Parathyroid adenoma (tissue), 2 donors: ENCODE measurements around the gene PGPEP1.
A peak's percentile ranks its signal among the peaks of the same experiment; 100 is the strongest.

Experiments
- H2AFZ ChIP-seq: fragments of 300-600 bp; sonication (generic); one replicate; pipeline ENCODE4 v1.7.0; 2017; ENCODE audit warnings: antibody characterized with exemption, mild to moderate bottlenecking
- H3K27ac ChIP-seq: fragments of 300-600 bp; sonication (generic); one replicate; pipeline ENCODE4 v1.7.0; 2017
- H3K27me3 ChIP-seq: fragments of 300-600 bp; sonication (generic); one replicate; pipeline ENCODE4 v1.7.0; 2017; ENCODE audit warnings: low read length; ENCODE audit not compliant: control insufficient read depth, insufficient read depth
- H3K36me3 ChIP-seq: fragments of 300-600 bp; sonication (generic); one replicate; pipeline ENCODE4 v1.7.0; 2017; ENCODE audit warnings: low read length; ENCODE audit not compliant: control insufficient read depth, insufficient read depth
- H3K4me1 ChIP-seq: fragments of 300-600 bp; sonication (generic); one replicate; pipeline ENCODE4 v1.7.0; 2017; ENCODE audit warnings: control low read depth
- H3K4me2 ChIP-seq: fragments of 300-600 bp; sonication (generic); one replicate; pipeline ENCODE4 v1.7.0; 2017; ENCODE audit warnings: low read length
- H3K4me3 ChIP-seq: fragments of 300-600 bp; sonication (generic); one replicate; pipeline ENCODE4 v1.7.0; 2017; ENCODE audit warnings: low read depth, low read length
- H3K79me2 ChIP-seq: fragments of 300-600 bp; sonication (generic); one replicate; pipeline ENCODE4 v1.7.0; 2017; ENCODE audit warnings: control low read depth
- H3K9ac ChIP-seq: fragments of 300-600 bp; sonication (generic); one replicate; pipeline ENCODE4 v1.7.0; 2017; ENCODE audit warnings: mild to moderate bottlenecking
- H3K9me3 ChIP-seq: fragments of 300-600 bp; sonication (generic); one replicate; pipeline ENCODE4 v1.7.0; 2017; ENCODE audit warnings: low read length; ENCODE audit not compliant: control insufficient read depth
- CTCF ChIP-seq: fragments of 300-600 bp; sonication (generic); IDR thresholded peaks from one replicate; pipeline ENCODE4 v1.7.0; 2017; ENCODE audit warnings: antibody characterized with exemption, mild to moderate bottlenecking
- donor health status: primary hyperparathyroidism.

PGPEP1 gene

GRCh38 chr19:18307271-18307681, 33.1 kb upstream of the PGPEP1 start:
- Histone ChIP-seq H3K9ac (no peak overlapping the region), H3K4me1 (peaks cover 42% of the 10 kb centered on the region), H3K27ac (peak overlapping the region; percentile 98), H2AFZ (peak overlapping the region; percentile 1), H3K4me3 (peak overlapping the region; percentile 32), H3K9me3 (no peaks in the 10 kb centered on the region), H3K79me2 (no peaks in the 10 kb centered on the region), H3K36me3 (no peaks in the 10 kb centered on the region), H3K4me2 (peak overlapping the region; percentile 73), H3K27me3 (no peaks in the 10 kb centered on the region)
- TF ChIP-seq CTCF: no peak

DNA sequence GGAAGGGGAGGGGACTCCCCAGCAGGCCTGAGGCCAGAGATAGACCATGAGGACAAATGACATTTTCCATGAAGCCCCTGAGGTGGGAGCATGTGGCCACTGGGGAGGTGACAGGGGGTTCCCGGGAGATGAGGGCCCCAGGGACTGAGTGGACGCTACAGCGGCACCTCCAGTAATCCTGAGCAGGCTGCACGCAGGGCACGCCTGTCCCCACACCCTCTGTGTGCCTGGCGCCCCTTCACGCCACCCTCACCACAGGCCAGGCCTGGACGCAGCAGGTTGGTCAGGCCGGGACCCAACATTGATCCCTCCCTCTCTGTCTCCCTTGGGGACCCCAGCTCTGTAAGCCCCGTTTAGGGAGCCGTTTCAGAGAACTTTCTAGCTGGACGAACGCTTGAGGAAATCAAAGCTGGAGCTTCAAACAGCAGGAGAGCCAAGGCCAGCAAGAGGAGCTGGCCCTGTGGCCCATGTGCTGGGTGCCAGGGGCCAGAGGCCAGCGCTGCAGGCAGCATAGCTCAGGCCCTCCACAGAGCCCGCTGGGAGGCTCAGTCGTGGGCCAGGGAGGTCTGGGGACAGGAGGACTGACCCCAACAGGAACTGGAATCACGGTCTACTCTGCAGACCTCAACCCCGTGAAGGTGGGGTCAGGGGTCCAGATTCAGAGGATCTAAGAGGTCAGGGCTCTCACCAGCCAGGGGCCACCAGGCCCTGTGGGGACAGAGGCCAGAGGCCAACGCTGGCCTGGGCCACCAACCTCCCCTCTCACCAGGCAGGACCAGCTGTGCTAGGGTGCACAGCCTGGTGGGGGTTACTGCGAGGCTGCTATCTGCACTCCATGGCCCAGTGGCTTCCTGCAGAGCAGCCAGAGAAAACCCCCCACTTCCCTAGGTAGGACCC, 32.1 kb upstream of the PGPEP1 start:
- no peaks in the 10 kb centered on the region for H3K9me3 ChIP-seq
- no peak overlapping the region for H3K9ac ChIP-seq
- no peaks in the 10 kb centered on the region for H3K27me3 ChIP-seq
- no peak for TF ChIP-seq CTCF
- peaks cover 6% of the 10 kb centered on the region for H3K79me2 ChIP-seq
- no peak overlapping the region for H3K4me3 ChIP-seq
- peaks cover 42% of the 10 kb centered on the region for H3K4me1 ChIP-seq
- no peak overlapping the region for H3K4me2 ChIP-seq
- H3K27ac ChIP-seq: peak overlapping the region; percentile 98
- H3K36me3 ChIP-seq: no peaks in the 10 kb centered on the region
- no peak overlapping the region for H2AFZ ChIP-seq

- no peak overlapping the region for H3K9ac ChIP-seq
- H3K27me3 ChIP-seq: no peaks in the 10 kb centered on the region
- no peak overlapping the region for H3K4me3 ChIP-seq
- H2AFZ ChIP-seq: no peak overlapping the region
- no peak overlapping the region for H3K27ac ChIP-seq
- TF ChIP-seq CTCF: no peak
- peaks cover 13% of the 10 kb centered on the region for H3K79me2 ChIP-seq
- H3K36me3 ChIP-seq: no peaks in the 10 kb centered on the region
- peaks cover 36% of the 10 kb centered on the region for H3K4me1 ChIP-seq
- H3K4me2 ChIP-seq: no peak overlapping the region
- H3K9me3 ChIP-seq: no peaks in the 10 kb centered on the region
Measured at GRCh38 chr19:18308948-18309325, 31.5 kb upstream of the PGPEP1 start.

DNA sequence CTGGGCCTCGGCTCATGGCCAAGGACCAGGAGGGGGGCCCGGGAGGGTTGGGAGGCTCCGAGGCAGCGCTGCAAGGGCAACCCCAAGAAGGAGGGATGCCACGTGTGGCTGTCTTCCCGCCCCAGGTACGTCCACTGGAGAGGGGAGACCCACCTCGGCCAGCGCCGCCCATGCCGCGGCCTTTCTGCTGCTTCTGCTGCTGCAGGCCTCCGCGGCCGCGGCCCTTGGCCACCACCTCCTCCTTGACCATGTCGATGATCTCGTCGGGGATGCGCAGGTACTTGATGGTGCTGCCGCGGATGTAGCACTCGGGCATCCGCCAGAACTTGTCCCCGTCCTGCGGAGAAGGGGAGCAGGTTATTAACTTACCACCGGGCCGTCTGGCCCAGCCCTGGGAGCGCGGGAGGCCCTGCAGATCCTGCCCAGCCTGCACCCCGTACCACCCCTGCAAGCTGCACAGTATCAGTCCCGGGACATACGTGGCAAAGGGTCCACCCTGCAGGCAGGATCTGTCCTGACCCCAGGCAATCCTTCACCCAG, 30.8 kb upstream of the PGPEP1 start:
- peaks cover 33% of the 10 kb centered on the region for H3K4me1 ChIP-seq
- no peak overlapping the region for H2AFZ ChIP-seq
- H3K4me2 ChIP-seq: no peak overlapping the region
- no peak for TF ChIP-seq CTCF
- H3K4me3 ChIP-seq: no peak overlapping the region
- no peaks in the 10 kb centered on the region for H3K27me3 ChIP-seq
- H3K9ac ChIP-seq: no peak overlapping the region
- no peak overlapping the region for H3K27ac ChIP-seq
- no peaks in the 10 kb centered on the region for H3K36me3 ChIP-seq
- peaks cover 14% of the 10 kb centered on the region for H3K79me2 ChIP-seq
- no peaks in the 10 kb centered on the region for H3K9me3 ChIP-seq
